ENCODE measurements around the gene MVK.

GRCh38 chr12:109642506-109643132, 69.0 kb downstream of the MVK start:
- TF ChIP-seq, protein P1, sequence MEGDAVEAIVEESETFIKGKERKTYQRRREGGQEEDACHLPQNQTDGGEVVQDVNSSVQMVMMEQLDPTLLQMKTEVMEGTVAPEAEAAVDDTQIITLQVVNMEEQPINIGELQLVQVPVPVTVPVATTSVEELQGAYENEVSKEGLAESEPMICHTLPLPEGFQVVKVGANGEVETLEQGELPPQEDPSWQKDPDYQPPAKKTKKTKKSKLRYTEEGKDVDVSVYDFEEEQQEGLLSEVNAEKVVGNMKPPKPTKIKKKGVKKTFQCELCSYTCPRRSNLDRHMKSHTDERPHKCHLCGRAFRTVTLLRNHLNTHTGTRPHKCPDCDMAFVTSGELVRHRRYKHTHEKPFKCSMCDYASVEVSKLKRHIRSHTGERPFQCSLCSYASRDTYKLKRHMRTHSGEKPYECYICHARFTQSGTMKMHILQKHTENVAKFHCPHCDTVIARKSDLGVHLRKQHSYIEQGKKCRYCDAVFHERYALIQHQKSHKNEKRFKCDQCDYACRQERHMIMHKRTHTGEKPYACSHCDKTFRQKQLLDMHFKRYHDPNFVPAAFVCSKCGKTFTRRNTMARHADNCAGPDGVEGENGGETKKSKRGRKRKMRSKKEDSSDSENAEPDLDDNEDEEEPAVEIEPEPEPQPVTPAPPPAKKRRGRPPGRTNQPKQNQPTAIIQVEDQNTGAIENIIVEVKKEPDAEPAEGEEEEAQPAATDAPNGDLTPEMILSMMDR (IDR thresholded peaks at IDR 0.05; ENCODE audit: insufficient read depth, low read length, poor library complexity, severe bottlenecking) = no peak
- TF ChIP-seq EZH2phosphoT487 (conservative IDR thresholded peaks at IDR 0.05; ENCODE audit: low read length) = no peak
